Stimulated activated naive CD8-positive, alpha-beta T cell treated with anti-CD3 and anti-CD28 coated beads, Interleukin-15, amount 100 ng/mL, for 72 hours (primary cell): Measurements from ENCODE around the gene SEMA3A.

Source experiments
- ATAC-seq: fragments of 150-1000 bp; cut with Tn5 transposase; 2 replicates; pipeline ENCODE4 v1.10.0; 2021; ENCODE audit warnings: mild to moderate bottlenecking, moderate library complexity
- DNase-seq, 2 donors: peaks; one replicate each; pipeline ENCODE4 v3.0.0; 2021 to 2022
- H3K27ac Mint-ChIP-seq, 2 donors: one replicate each; pipeline ENCODE4 v1.8.0; 2022; ENCODE audit warnings: mild to moderate bottlenecking in 2 of 2, mixed read lengths in 2 of 2, moderate library complexity in 2 of 2
- H3K27me3 Mint-ChIP-seq: one replicate; pipeline ENCODE4 v1.8.0; 2022; ENCODE audit warnings: mixed read lengths
- H3K4me1 Mint-ChIP-seq: one replicate; pipeline ENCODE4 v1.8.0; 2022; ENCODE audit warnings: mild to moderate bottlenecking, mixed read lengths
- H3K4me3 Mint-ChIP-seq, 2 donors: one replicate each; pipeline ENCODE4 v1.8.0; 2022; ENCODE audit warnings: mild to moderate bottlenecking in 2 of 2, mixed read lengths in 2 of 2, moderate library complexity in 1 of 2
- H3K9me3 Mint-ChIP-seq, 2 donors: one replicate each; pipeline ENCODE4 v1.8.0; 2022; ENCODE audit warnings: mixed read lengths in 2 of 2

The SEMA3A gene

GRCh38 chr7:84113906-84114850 is 80.4 kb downstream of the SEMA3A start:
- peak overlapping the region in 1 of 2 donors; percentile 26 for H3K27ac Mint-ChIP-seq
- ATAC-seq (no peak), DNase-seq (no peak)
- H3K9me3 Mint-ChIP-seq = no peaks in the 10 kb centered on the region
- no peaks in the 10 kb centered on the region for H3K4me1 Mint-ChIP-seq
- H3K27me3 Mint-ChIP-seq = no peaks in the 10 kb centered on the region
- H3K4me3 Mint-ChIP-seq = no peak overlapping the region

- ATAC-seq (no peak), DNase-seq (no peak)
- Mint-ChIP-seq H3K4me3 (no peak overlapping the region), H3K27ac (no peak overlapping the region), H3K27me3 (no peaks in the 10 kb centered on the region), H3K4me1 (no peaks in the 10 kb centered on the region), H3K9me3 (no peaks in the 10 kb centered on the region)
Measured at GRCh38 chr7:84113286-84113685, 81.3 kb downstream of the SEMA3A start.

GRCh38 chr7:84112771-84113170 is 81.8 kb downstream of the SEMA3A start:
- no peak for ATAC-seq
- Mint-ChIP-seq H3K9me3 (no peaks in the 10 kb centered on the region), H3K27ac (no peak overlapping the region), H3K27me3 (no peaks in the 10 kb centered on the region), H3K4me1 (no peaks in the 10 kb centered on the region), H3K4me3 (no peak overlapping the region)
- no peak for DNase-seq

- no peak for ATAC-seq
Measured at GRCh38 chr7:84111842-84112241, 82.7 kb downstream of the SEMA3A start.

GRCh38 chr7:84110400-84110799 is 84.2 kb downstream of the SEMA3A start:
- no peaks in the 10 kb centered on the region for H3K9me3 Mint-ChIP-seq
- H3K4me3 Mint-ChIP-seq = no peak overlapping the region
- H3K27ac Mint-ChIP-seq = no peak overlapping the region
- ATAC-seq (no peak), DNase-seq (no peak)
- no peaks in the 10 kb centered on the region for H3K4me1 Mint-ChIP-seq
- no peaks in the 10 kb centered on the region for H3K27me3 Mint-ChIP-seq

More at GRCh38 chr7:84111842-84112241, 82.7 kb downstream of the SEMA3A start:
- H3K9me3 Mint-ChIP-seq = no peaks in the 10 kb centered on the region
- peak overlapping the region in 1 of 2 donors; percentile 63 for H3K27ac Mint-ChIP-seq
- H3K4me3 Mint-ChIP-seq = no peak overlapping the region
- DNase-seq = no peak
- no peaks in the 10 kb centered on the region for H3K4me1 Mint-ChIP-seq
- no peaks in the 10 kb centered on the region for H3K27me3 Mint-ChIP-seq

GRCh38 chr7:84108787-84109186 is 85.8 kb downstream of the SEMA3A start:
- DNase-seq = no peak
- H3K4me1 Mint-ChIP-seq = no peaks in the 10 kb centered on the region
- no peaks in the 10 kb centered on the region for H3K27me3 Mint-ChIP-seq
- H3K27ac Mint-ChIP-seq = no peak overlapping the region
- H3K9me3 Mint-ChIP-seq = no peaks in the 10 kb centered on the region
- no peak for ATAC-seq
- no peak overlapping the region for H3K4me3 Mint-ChIP-seq

GRCh38 chr7:84108119-84108518 is 86.5 kb downstream of the SEMA3A start:
- DNase-seq (no peak), ATAC-seq (no peak)
- Mint-ChIP-seq H3K4me1 (no peaks in the 10 kb centered on the region), H3K9me3 (no peaks in the 10 kb centered on the region), H3K4me3 (no peak overlapping the region), H3K27ac (no peak overlapping the region), H3K27me3 (no peaks in the 10 kb centered on the region)

GRCh38 chr7:84107259-84107658 is 87.3 kb downstream of the SEMA3A start:
- ATAC-seq = no peak
- no peak overlapping the region for H3K4me3 Mint-ChIP-seq

GRCh38 chr7:84106291-84106690 is 88.3 kb downstream of the SEMA3A start:
- DNase-seq (no peak), ATAC-seq (no peak)
- Mint-ChIP-seq H3K27ac (no peak overlapping the region), H3K27me3 (no peaks in the 10 kb centered on the region), H3K4me3 (no peak overlapping the region), H3K9me3 (no peaks in the 10 kb centered on the region), H3K4me1 (no peaks in the 10 kb centered on the region)

More at GRCh38 chr7:84107259-84107658, 87.3 kb downstream of the SEMA3A start:
- H3K4me1 Mint-ChIP-seq = no peaks in the 10 kb centered on the region
- H3K27me3 Mint-ChIP-seq = no peaks in the 10 kb centered on the region
- H3K27ac Mint-ChIP-seq = peak overlapping the region in 1 of 2 donors; percentile 46
- DNase-seq = no peak
- no peaks in the 10 kb centered on the region for H3K9me3 Mint-ChIP-seq

GRCh38 chr7:84105586-84105985 is 89.0 kb downstream of the SEMA3A start:
- no peaks in the 10 kb centered on the region for H3K9me3 Mint-ChIP-seq
- DNase-seq (no peak), ATAC-seq (no peak)
- H3K27ac Mint-ChIP-seq = no peak overlapping the region
- no peaks in the 10 kb centered on the region for H3K27me3 Mint-ChIP-seq
- no peak overlapping the region for H3K4me3 Mint-ChIP-seq
- H3K4me1 Mint-ChIP-seq = no peaks in the 10 kb centered on the region

GRCh38 chr7:84104826-84105225 is 89.8 kb downstream of the SEMA3A start:
- Mint-ChIP-seq H3K27ac (no peak overlapping the region), H3K4me3 (no peak overlapping the region), H3K9me3 (no peaks in the 10 kb centered on the region), H3K4me1 (no peaks in the 10 kb centered on the region), H3K27me3 (no peaks in the 10 kb centered on the region)
- ATAC-seq (no peak), DNase-seq (no peak)

GRCh38 chr7:84102213-84102612 is 92.4 kb downstream of the SEMA3A start:
- H3K27me3 Mint-ChIP-seq = no peaks in the 10 kb centered on the region
- no peak for DNase-seq
- no peaks in the 10 kb centered on the region for H3K4me1 Mint-ChIP-seq
- no peak overlapping the region for H3K4me3 Mint-ChIP-seq
- H3K9me3 Mint-ChIP-seq = no peaks in the 10 kb centered on the region
- H3K27ac Mint-ChIP-seq = peak overlapping the region in 1 of 2 donors; percentile 61
- ATAC-seq = no peak

GRCh38 chr7:84100866-84101265 is 93.7 kb downstream of the SEMA3A start:
- Mint-ChIP-seq H3K27ac (no peak overlapping the region), H3K4me1 (no peaks in the 10 kb centered on the region), H3K9me3 (no peaks in the 10 kb centered on the region), H3K27me3 (no peaks in the 10 kb centered on the region), H3K4me3 (no peak overlapping the region)
- DNase-seq (no peak), ATAC-seq (no peak)

- H3K4me3 Mint-ChIP-seq = no peak overlapping the region
Measured at GRCh38 chr7:84095971-84096370, 98.6 kb downstream of the SEMA3A start.

GRCh38 chr7:84092207-84092606 is 102.4 kb downstream of the SEMA3A start:
- H3K27ac Mint-ChIP-seq = peak overlapping the region; percentile 71 to 94
- DNase-seq (no peak), ATAC-seq (peak; percentile 62)
- H3K4me3 Mint-ChIP-seq = peak overlapping the region; percentile 67 to 74
- peaks cover 39% of the 10 kb centered on the region for H3K4me1 Mint-ChIP-seq
- H3K9me3 Mint-ChIP-seq = peaks cover 5 to 7% of the 10 kb centered on the region in 2 donors
- H3K27me3 Mint-ChIP-seq = no peaks in the 10 kb centered on the region

More at GRCh38 chr7:84095971-84096370, 98.6 kb downstream of the SEMA3A start:
- no peak for DNase-seq
- ATAC-seq = no peak
- Mint-ChIP-seq H3K4me1 (peaks cover 24% of the 10 kb centered on the region), H3K27ac (peak overlapping the region in 1 of 2 donors; percentile 19), H3K9me3 (peaks cover 5 to 7% of the 10 kb centered on the region in 2 donors), H3K27me3 (no peaks in the 10 kb centered on the region)

GRCh38 chr7:84091318-84091717 is 103.3 kb downstream of the SEMA3A start:
- Mint-ChIP-seq H3K27ac (peak overlapping the region; percentile 97 to 99), H3K4me3 (peak overlapping the region; percentile 78 to 81), H3K9me3 (peaks cover 5 to 7% of the 10 kb centered on the region in 2 donors), H3K27me3 (no peaks in the 10 kb centered on the region), H3K4me1 (peaks cover 39% of the 10 kb centered on the region)
- no peak for ATAC-seq
- DNase-seq = no peak
